ENCODE data around the gene ZCCHC24.

DNA sequence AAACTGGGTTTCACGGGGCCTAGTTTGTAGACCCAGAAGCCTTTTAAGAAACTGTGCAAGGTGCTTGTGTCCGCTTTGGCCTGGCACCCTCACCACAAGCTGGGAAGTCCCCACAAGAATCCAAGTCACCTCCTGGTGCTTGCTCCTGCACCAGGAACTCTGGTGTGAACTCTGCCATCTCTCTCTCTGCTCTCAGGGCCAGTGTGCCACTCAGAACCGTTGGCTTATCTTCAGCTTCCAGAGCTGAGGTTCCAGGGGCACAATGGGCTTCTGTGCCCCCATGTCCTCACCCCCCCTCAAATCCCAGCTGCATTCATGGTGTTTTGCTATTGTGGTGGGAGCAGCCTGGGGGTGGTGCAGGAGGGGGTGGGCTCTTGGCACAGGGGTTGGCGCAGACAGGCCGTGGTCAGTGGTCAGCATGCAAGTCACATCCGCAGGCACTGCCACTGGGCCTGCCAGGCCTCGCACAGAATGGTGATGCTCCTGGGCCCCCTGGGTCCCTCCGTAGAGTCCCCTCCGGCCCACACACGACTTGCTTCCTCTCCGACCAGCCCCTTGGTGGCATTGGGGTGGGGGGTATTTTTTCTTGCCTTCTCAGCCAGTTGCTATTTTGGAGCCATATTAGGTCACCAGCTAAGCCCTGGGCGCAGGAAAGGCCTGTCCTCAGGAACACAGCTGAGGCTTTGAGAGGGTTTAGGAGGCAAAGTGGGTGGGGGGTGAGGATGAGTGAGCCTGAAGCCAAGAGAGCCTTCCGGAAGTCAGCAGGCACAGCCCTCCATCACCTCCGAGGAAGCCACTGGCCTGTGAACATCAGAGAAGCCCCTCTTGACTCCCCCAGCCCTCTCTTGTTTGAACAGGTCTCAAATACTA lies 3.0 kb downstream of the ZCCHC24 start:
- TF ChIP-seq, protein P1, sequence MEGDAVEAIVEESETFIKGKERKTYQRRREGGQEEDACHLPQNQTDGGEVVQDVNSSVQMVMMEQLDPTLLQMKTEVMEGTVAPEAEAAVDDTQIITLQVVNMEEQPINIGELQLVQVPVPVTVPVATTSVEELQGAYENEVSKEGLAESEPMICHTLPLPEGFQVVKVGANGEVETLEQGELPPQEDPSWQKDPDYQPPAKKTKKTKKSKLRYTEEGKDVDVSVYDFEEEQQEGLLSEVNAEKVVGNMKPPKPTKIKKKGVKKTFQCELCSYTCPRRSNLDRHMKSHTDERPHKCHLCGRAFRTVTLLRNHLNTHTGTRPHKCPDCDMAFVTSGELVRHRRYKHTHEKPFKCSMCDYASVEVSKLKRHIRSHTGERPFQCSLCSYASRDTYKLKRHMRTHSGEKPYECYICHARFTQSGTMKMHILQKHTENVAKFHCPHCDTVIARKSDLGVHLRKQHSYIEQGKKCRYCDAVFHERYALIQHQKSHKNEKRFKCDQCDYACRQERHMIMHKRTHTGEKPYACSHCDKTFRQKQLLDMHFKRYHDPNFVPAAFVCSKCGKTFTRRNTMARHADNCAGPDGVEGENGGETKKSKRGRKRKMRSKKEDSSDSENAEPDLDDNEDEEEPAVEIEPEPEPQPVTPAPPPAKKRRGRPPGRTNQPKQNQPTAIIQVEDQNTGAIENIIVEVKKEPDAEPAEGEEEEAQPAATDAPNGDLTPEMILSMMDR (conservative IDR thresholded peaks at IDR 0.05 in 1 of 2, IDR thresholded peaks at IDR 0.05 in 1 of 2; ENCODE audit: low read depth in 1 of 2, low read length in 2 of 2), result no peak
- no peak for TF ChIP-seq EZH2 (IDR thresholded peaks at IDR 0.05; ENCODE audit: low read length, missing control alignments)

Measured in fibroblast of lung (primary cell).